Spinal cord (tissue), 10 donors: ENCODE results near the gene COX19. TPM values are rescaled to one million over a fixed set of nuclear protein-coding genes. Genes with fewer than 3 reads are reported as not detected.
"Not testable (repeated sequence)": the region's sequence is repeated elsewhere in the genome, so short reads cannot be mapped to it uniquely, and the experiment has no call there.

Experiments used
- DNase-seq, 6 donors: peaks; one replicate each; pipeline versions ENCODE4 v3.0.0 to v3.0.0-alpha.2; 2013 to 2015; ENCODE audit warnings: low spot score in 6 of 6, low read depth in 4 of 6
- H3K27ac ChIP-seq: one replicate; pipeline ENCODE4 v1.5.1; 2013; ENCODE audit warnings: low read depth, low read length, control low read depth
- H3K27me3 ChIP-seq: one replicate; pipeline ENCODE4 v1.6.1; 2013; ENCODE audit warnings: low read length; ENCODE audit not compliant: control insufficient read depth, insufficient read depth
- H3K36me3 ChIP-seq: one replicate; pipeline ENCODE4 v1.6.1; 2013; ENCODE audit warnings: low read length; ENCODE audit not compliant: control insufficient read depth, insufficient read depth
- H3K4me1 ChIP-seq: one replicate; pipeline ENCODE4 v1.6.1; 2013; ENCODE audit warnings: low read length; ENCODE audit not compliant: control insufficient read depth, insufficient read depth
- H3K4me3 ChIP-seq: one replicate; pipeline ENCODE4 v1.5.1; 2013; ENCODE audit warnings: low read depth, low read length, control low read depth
- H3K9me3 ChIP-seq: one replicate; pipeline ENCODE4 v1.6.1; 2013; ENCODE audit warnings: low read length; ENCODE audit not compliant: control insufficient read depth, insufficient read depth
- WGBS: methylation state at CpG from one replicate; pipeline ENCODE4 v1.1.5; 2013; ENCODE audit warnings: missing lambda C conversion rate; ENCODE audit not compliant: insufficient coverage; 5-methylcytosine and 5-hydroxymethylcytosine counted together
- polyA plus RNA-seq, 2 donors: library from polyadenylated mRNA; unstranded; fragments of 120-200 nt; gene quantifications; one replicate each; pipeline ENCODE4 v1.2.1, GENCODE V29; 2013; ENCODE audit not compliant: insufficient read length in 2 of 2
- total RNA-seq, 2 donors: library from RNA; depleted of rRNA in 1 of 2; stranded (reverse); fragments of 120-200 nt in 1 of 2; fragments of >200 nt in 1 of 2; gene quantifications; one replicate each; pipeline versions ENCODE4 v1.2.3 to v1.2.4, GENCODE V29; 2013 to 2014
- donor health status: healthy.

The COX19 gene
- total and polyA plus RNA-seq, 4 donors = 11.7 to 19.6 (median 17.1) TPM

- Histone ChIP-seq H3K27me3 (no peaks in the 10 kb centered on the region), H3K4me1 (peaks cover 4% of the 10 kb centered on the region), H3K9me3 (no peaks in the 10 kb centered on the region), H3K36me3 (peaks cover 78% of the 10 kb centered on the region), H3K27ac (no peak overlapping the region), H3K4me3 (no peak overlapping the region)
- no peak for DNase-seq
- 90% methylated on average over 32 of the region's 32 CpGs for WGBS
Measured at GRCh38 chr7:1012004-1012715, 36.8 kb upstream of the COX19 start.

GRCh38 chr7:1011297-1012003 lies 36.1 kb upstream of the COX19 start:
- no peak for DNase-seq
- WGBS = 95% methylated on average over 13 of the region's 13 CpGs
- H3K4me3 ChIP-seq = no peak overlapping the region
- H3K9me3 ChIP-seq = no peaks in the 10 kb centered on the region
- H3K4me1 ChIP-seq = peaks cover 4% of the 10 kb centered on the region
- no peak overlapping the region for H3K27ac ChIP-seq
- no peaks in the 10 kb centered on the region for H3K27me3 ChIP-seq
- peaks cover 80% of the 10 kb centered on the region for H3K36me3 ChIP-seq

GRCh38 chr7:1010226-1010625 lies 34.9 kb upstream of the COX19 start:
- Histone ChIP-seq H3K4me3 (no peak overlapping the region), H3K27ac (no peak overlapping the region), H3K9me3 (no peaks in the 10 kb centered on the region), H3K4me1 (peaks cover 4% of the 10 kb centered on the region), H3K27me3 (no peaks in the 10 kb centered on the region), H3K36me3 (peaks cover 86% of the 10 kb centered on the region)
- 79% methylated on average over 7 of the region's 13 CpGs for WGBS
- no peak for DNase-seq

GRCh38 chr7:1009747-1010146 lies 34.4 kb upstream of the COX19 start:
- Histone ChIP-seq H3K4me3 (no peak overlapping the region), H3K27ac (no peak overlapping the region), H3K9me3 (no peaks in the 10 kb centered on the region), H3K4me1 (peaks cover 4% of the 10 kb centered on the region), H3K36me3 (peaks cover 85% of the 10 kb centered on the region), H3K27me3 (no peaks in the 10 kb centered on the region)
- no peak for DNase-seq
- 96% methylated on average over 22 of the region's 22 CpGs for WGBS

GRCh38 chr7:1008733-1009363 lies 33.5 kb upstream of the COX19 start:
- H3K27me3 ChIP-seq = no peaks in the 10 kb centered on the region
- H3K4me3 ChIP-seq = no peak overlapping the region
- 92% methylated on average over 36 of the region's 37 CpGs for WGBS
- peaks cover 89% of the 10 kb centered on the region for H3K36me3 ChIP-seq
- DNase-seq = no peak
- H3K9me3 ChIP-seq = no peaks in the 10 kb centered on the region
- H3K27ac ChIP-seq = no peak overlapping the region
- no peaks in the 10 kb centered on the region for H3K4me1 ChIP-seq

GRCh38 chr7:1007901-1008300 lies 32.6 kb upstream of the COX19 start:
- H3K36me3 ChIP-seq = peaks cover 89% of the 10 kb centered on the region
- H3K9me3 ChIP-seq = no peaks in the 10 kb centered on the region
- DNase-seq = no peak
- H3K27me3 ChIP-seq = no peaks in the 10 kb centered on the region
- WGBS = 91% methylated on average over 15 of the region's 15 CpGs
- H3K4me3 ChIP-seq = no peak overlapping the region
- no peak overlapping the region for H3K27ac ChIP-seq
- no peaks in the 10 kb centered on the region for H3K4me1 ChIP-seq

GRCh38 chr7:1005303-1005702 lies 30.0 kb upstream of the COX19 start:
- H3K4me1 ChIP-seq = no peaks in the 10 kb centered on the region
- H3K27ac ChIP-seq = no peak overlapping the region
- 89% methylated on average over 21 of the region's 21 CpGs for WGBS
- H3K9me3 ChIP-seq = no peaks in the 10 kb centered on the region
- peaks cover 82% of the 10 kb centered on the region for H3K36me3 ChIP-seq
- no peak overlapping the region for H3K4me3 ChIP-seq
- H3K27me3 ChIP-seq = no peaks in the 10 kb centered on the region
- DNase-seq = no peak

GRCh38 chr7:1004018-1004852 lies 28.9 kb upstream of the COX19 start:
- Histone ChIP-seq H3K4me1 (no peaks in the 10 kb centered on the region), H3K9me3 (no peaks in the 10 kb centered on the region), H3K27me3 (no peaks in the 10 kb centered on the region), H3K36me3 (peaks cover 82% of the 10 kb centered on the region), H3K27ac (no peak overlapping the region), H3K4me3 (no peak overlapping the region)
- WGBS = 83% methylated on average over 28 of the region's 32 CpGs
- no peak for DNase-seq

GRCh38 chr7:1002445-1002844 lies 27.1 kb upstream of the COX19 start:
- WGBS = 100% methylated on average over 1 of the region's 7 CpGs
- H3K27me3 ChIP-seq = not testable (repeated sequence)
- peaks cover 75% of the 10 kb centered on the region for H3K36me3 ChIP-seq

More at GRCh38 chr7:1002445-1002844, 27.1 kb upstream of the COX19 start:
- not testable (repeated sequence) for DNase-seq, H3K4me1 ChIP-seq, H3K9me3 ChIP-seq, H3K4me3 ChIP-seq, H3K27ac ChIP-seq
